Measurements from ENCODE around the gene HS2ST1. TPM values are rescaled to one million over a fixed set of nuclear protein-coding genes. Genes with fewer than 3 reads are reported as not detected.
"Not testable (repeated sequence)": the region's sequence is repeated elsewhere in the genome, so short reads cannot be mapped to it uniquely, and the experiment has no call there.

The HS2ST1 gene
- total and polyA plus RNA-seq, 11 donors, result 3.4 to 20.3 (median 13.6) TPM

DNA sequence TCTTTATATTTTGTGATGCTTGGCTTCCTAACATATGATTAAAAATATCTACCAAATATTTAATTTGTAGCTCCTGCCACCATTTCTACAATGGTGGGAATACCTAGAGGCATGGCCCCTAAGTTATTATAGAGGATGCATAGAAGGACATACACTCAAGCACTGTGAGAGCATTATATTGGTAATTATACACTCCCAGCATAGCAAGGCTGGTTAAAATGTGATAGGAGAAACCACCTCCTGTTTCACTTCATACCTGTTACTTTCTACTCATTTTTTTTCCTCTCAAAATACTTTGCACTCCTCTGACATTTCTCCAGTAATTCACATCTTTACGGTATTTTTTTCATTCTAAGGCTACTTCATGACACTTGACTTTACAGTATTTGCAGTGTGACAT is 92.9 kb downstream of the HS2ST1 start:
- Histone ChIP-seq H3K4me3 (no peak overlapping the region), H3K4me1 (no peaks in the 10 kb centered on the region), H3K36me3 (no peaks in the 10 kb centered on the region), H3K27me3 (no peaks in the 10 kb centered on the region), H3K9me3 (peaks cover 0 to 4% (median 0%) of the 10 kb centered on the region in 12 donors), H3K27ac (no peak overlapping the region)
- TF ChIP-seq, protein P1, sequence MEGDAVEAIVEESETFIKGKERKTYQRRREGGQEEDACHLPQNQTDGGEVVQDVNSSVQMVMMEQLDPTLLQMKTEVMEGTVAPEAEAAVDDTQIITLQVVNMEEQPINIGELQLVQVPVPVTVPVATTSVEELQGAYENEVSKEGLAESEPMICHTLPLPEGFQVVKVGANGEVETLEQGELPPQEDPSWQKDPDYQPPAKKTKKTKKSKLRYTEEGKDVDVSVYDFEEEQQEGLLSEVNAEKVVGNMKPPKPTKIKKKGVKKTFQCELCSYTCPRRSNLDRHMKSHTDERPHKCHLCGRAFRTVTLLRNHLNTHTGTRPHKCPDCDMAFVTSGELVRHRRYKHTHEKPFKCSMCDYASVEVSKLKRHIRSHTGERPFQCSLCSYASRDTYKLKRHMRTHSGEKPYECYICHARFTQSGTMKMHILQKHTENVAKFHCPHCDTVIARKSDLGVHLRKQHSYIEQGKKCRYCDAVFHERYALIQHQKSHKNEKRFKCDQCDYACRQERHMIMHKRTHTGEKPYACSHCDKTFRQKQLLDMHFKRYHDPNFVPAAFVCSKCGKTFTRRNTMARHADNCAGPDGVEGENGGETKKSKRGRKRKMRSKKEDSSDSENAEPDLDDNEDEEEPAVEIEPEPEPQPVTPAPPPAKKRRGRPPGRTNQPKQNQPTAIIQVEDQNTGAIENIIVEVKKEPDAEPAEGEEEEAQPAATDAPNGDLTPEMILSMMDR (IDR thresholded peaks at IDR 0.05), result no peak
- no peak for TF ChIP-seq POLR2A (IDR thresholded peaks at IDR 0.05)
- DNase-seq, result no peak
- ATAC-seq, result no peak
- 95 to 99% (median 96%) methylated on average over 1 of the region's 1 CpG for WGBS, 4 donors
- intact Hi-C loops (cut with DNase I), result no loop called here

DNA sequence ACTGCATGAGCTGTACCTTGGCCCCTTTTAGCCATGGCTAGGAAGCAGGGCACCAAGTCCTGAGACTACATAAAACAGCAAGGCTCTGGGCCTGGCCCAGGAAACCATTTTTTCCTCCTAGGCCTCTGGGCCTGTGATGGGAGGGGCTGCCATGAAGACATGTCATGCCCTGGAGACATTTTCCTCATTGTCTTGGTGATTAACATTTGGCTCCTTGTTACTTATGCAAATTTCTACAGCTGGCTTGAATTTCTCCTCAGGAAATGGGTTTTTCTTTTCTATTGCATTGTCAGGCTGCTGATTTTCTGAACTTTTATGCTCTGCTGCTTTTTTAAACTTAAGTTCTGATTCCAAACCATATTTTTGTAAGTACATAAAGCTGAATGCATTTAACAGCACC is 99.0 kb downstream of the HS2ST1 start:
- H3K4me1 ChIP-seq; H3K27me3 ChIP-seq; H3K36me3 ChIP-seq; H3K27ac ChIP-seq; intact Hi-C loops (cut with DNase I); H3K4me3 ChIP-seq; DNase-seq; ATAC-seq: not testable (repeated sequence)
- H3K9me3 ChIP-seq, result peaks cover 0 to 22% (median 8%) of the 10 kb centered on the region in 12 donors

DNA sequence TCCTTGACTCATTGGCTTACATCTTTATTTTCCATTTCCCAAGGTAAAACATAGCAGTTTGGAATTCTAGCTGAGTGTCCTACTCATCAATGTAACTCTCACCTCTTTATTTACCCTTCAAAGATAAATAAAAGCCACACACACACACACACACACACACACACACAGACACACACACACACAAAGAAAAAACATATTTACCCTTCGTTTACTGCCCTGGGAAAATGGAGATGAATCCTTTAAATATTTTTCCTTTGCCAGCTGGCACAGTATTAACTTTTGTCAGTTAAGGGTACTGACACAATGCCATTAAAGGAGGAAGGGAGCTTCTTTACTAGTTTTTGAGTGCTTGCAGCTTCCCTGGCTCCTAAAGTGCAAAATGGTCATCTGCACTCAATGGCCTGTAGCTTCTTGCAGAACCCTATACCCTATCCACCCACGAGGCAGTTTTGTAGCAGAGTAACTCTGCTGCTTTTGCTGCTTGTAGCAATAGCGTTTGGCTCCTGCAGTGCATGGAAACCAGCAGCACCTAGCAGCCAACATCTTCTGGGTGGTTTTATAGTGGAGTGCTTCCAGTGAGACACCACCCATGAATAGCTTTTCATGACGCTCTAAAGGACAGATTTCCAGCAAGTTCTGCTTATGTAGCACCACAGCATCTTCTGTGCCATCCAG is 103.7 kb downstream of the HS2ST1 start:
- peaks cover 0 to 14% (median 3%) of the 10 kb centered on the region in 12 donors for H3K9me3 ChIP-seq
- no peak for DNase-seq
- H3K4me1 ChIP-seq, result peaks cover 0 to 6% (median 0%) of the 10 kb centered on the region in 12 donors
- TF ChIP-seq POLR2A (IDR thresholded peaks at IDR 0.05), result no peak
- TF ChIP-seq, protein P1 (IDR thresholded peaks at IDR 0.05), result no peak
- WGBS, 4 donors, result 46 to 60% (median 52%) methylated on average over 4 of the region's 4 CpGs
- no peaks in the 10 kb centered on the region for H3K36me3 ChIP-seq
- ATAC-seq, result peak in 1 of 4 donors; percentile 7
- no peak overlapping the region for H3K4me3 ChIP-seq
- H3K27ac ChIP-seq, result no peak overlapping the region
- no peaks in the 10 kb centered on the region for H3K27me3 ChIP-seq
- intact Hi-C loops (cut with DNase I), result no loop called here

DNA sequence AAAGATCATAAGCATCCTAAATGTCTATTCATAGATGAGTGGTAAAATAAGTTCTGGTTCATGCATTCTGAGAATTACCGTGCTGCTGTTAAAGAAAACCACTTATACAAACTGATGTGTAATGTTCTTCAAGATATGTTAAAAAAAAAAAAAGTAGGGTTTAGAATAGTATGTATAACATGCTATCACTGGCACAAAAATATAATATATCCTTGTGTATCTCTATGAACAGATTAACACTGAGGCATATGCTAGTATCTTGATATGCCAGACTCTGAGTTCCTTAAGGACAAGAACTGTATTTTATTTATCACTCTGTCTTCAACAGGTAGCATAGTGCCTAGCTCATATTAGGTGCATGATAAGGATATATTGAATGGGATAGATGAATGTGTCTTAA is 108.9 kb downstream of the HS2ST1 start:
- intact Hi-C loops (cut with DNase I), result no loop called here
- Histone ChIP-seq H3K27me3 (no peaks in the 10 kb centered on the region), H3K4me3 (no peak overlapping the region), H3K27ac (no peak overlapping the region), H3K9me3 (no peaks in the 10 kb centered on the region), H3K4me1 (peaks cover 0 to 19% (median 4%) of the 10 kb centered on the region in 12 donors), H3K36me3 (no peaks in the 10 kb centered on the region)
- 0 to 52% (median 0%) methylated on average over 1 of the region's 1 CpG for WGBS, 4 donors
- TF ChIP-seq, protein P1 (IDR thresholded peaks at IDR 0.05), result no peak
- TF ChIP-seq POLR2A (IDR thresholded peaks at IDR 0.05), result no peak
- ATAC-seq (no peak), DNase-seq (no peak)
